ENCODE results near the gene CYP26A1. TPM values are rescaled to one million over a fixed set of nuclear protein-coding genes. Genes with fewer than 3 reads are reported as not detected.

CYP26A1 gene
- total RNA-seq, 4 donors from 2014 or later = not detected

- intact Hi-C loops (cut with DNase I) = no loop called here
- H3K4me3 ChIP-seq (replicated peaks in 1 of 3) = no peak overlapping the region
- 17 to 20% methylated on average over 22 to 32 of the region's 81 CpGs for WGBS, 2 donors
- peaks cover 7 to 20% of the 10 kb centered on the region in 2 donors for H3K4me1 ChIP-seq
- H3K27ac ChIP-seq = no peak overlapping the region
- H3K27me3 ChIP-seq = peaks cover 3% of the 10 kb centered on the region
- TF ChIP-seq POLR2A (IDR thresholded peaks at IDR 0.05) (no peak), CTCF (IDR thresholded peaks at IDR 0.05) (no peak)
- H3K9me3 ChIP-seq = no peaks in the 10 kb centered on the region
- DNase-seq = no peak
- H3K36me3 ChIP-seq = no peaks in the 10 kb centered on the region
These were observed 7.8 kb upstream of the CYP26A1 start for GRCh38 chr10:93065675-93066543.

GRCh38 chr10:93066544-93066913 is 7.2 kb upstream of the CYP26A1 start:
- TF ChIP-seq CTCF (IDR thresholded peaks at IDR 0.05) = no peak
- TF ChIP-seq POLR2A (IDR thresholded peaks at IDR 0.05) = no peak
- DNase-seq = no peak
- Histone ChIP-seq H3K27me3 (peaks cover 3% of the 10 kb centered on the region), H3K4me3 (replicated peaks in 1 of 3) (no peak overlapping the region), H3K27ac (no peak overlapping the region), H3K4me1 (peaks cover 7 to 20% of the 10 kb centered on the region in 2 donors), H3K36me3 (no peaks in the 10 kb centered on the region), H3K9me3 (no peaks in the 10 kb centered on the region)
- intact Hi-C loops (cut with DNase I) = no loop called here
- 25 to 34% methylated on average over 11 of the region's 11 CpGs for WGBS, 2 donors

GRCh38 chr10:93067443-93068365 is 6.0 kb upstream of the CYP26A1 start:
- Histone ChIP-seq H3K4me3 (replicated peaks in 1 of 3) (no peak overlapping the region), H3K27me3 (peaks cover 3% of the 10 kb centered on the region), H3K9me3 (no peaks in the 10 kb centered on the region), H3K27ac (no peak overlapping the region), H3K36me3 (no peaks in the 10 kb centered on the region), H3K4me1 (peaks cover 4 to 18% of the 10 kb centered on the region in 2 donors)
- no peak for TF ChIP-seq POLR2A (IDR thresholded peaks at IDR 0.05)
- TF ChIP-seq CTCF (IDR thresholded peaks at IDR 0.05) = no peak
- DNase-seq = no peak
- 21 to 27% methylated on average over 12 to 16 of the region's 17 CpGs for WGBS, 2 donors
- intact Hi-C loops (cut with DNase I) = no loop called here

- WGBS, 2 donors = 4 to 13% methylated on average over 32 to 38 of the region's 73 CpGs
- TF ChIP-seq CTCF (IDR thresholded peaks at IDR 0.05) = no peak
- TF ChIP-seq POLR2A (IDR thresholded peaks at IDR 0.05) = no peak
- Histone ChIP-seq H3K36me3 (no peaks in the 10 kb centered on the region), H3K27me3 (peaks cover 7% of the 10 kb centered on the region), H3K4me1 (peaks cover 11 to 22% of the 10 kb centered on the region in 2 donors), H3K4me3 (replicated peaks in 1 of 3) (no peak overlapping the region), H3K27ac (no peak overlapping the region), H3K9me3 (no peaks in the 10 kb centered on the region)
- intact Hi-C loops (cut with DNase I) = no loop called here
- no peak for DNase-seq
These were observed 5.1 kb upstream of the CYP26A1 start for GRCh38 chr10:93068411-93069244.

Measured in thyroid gland (tissue), 4 donors.